ENCODE measurements around the gene GFM1. TPM values are rescaled to one million over a fixed set of nuclear protein-coding genes. Genes with fewer than 3 reads are reported as not detected.

GFM1 gene
- total RNA-seq, 1 donor from 2014 or later = 44.5 TPM

- H3K27me3 Mint-ChIP-seq = no peaks in the 10 kb centered on the region
- H3K36me3 Mint-ChIP-seq = peaks cover 22% of the 10 kb centered on the region
- H3K4me1 Mint-ChIP-seq (ENCODE audit: unreplicated experiment) = peaks cover 3% of the 10 kb centered on the region
- H3K4me3 Mint-ChIP-seq = no peak overlapping the region
- DNase-seq (ENCODE audit: extremely low spot score, unreplicated experiment) = no peak
- no peak overlapping the region for H3K27ac Mint-ChIP-seq
- no peak for TF ChIP-seq CTCF (conservative IDR thresholded peaks at IDR 0.05)
- H3K9me3 Mint-ChIP-seq = no peaks in the 10 kb centered on the region
These were observed 94.3 kb downstream of the GFM1 start for GRCh38 chr3:158738653-158739052.

GRCh38 chr3:158739078-158739477 is 94.8 kb downstream of the GFM1 start:
- Mint-ChIP-seq H3K4me3 (no peak overlapping the region), H3K36me3 (peaks cover 22% of the 10 kb centered on the region), H3K27ac (no peak overlapping the region), H3K9me3 (no peaks in the 10 kb centered on the region), H3K4me1 (ENCODE audit: unreplicated experiment) (peaks cover 7% of the 10 kb centered on the region), H3K27me3 (no peaks in the 10 kb centered on the region)
- no peak for TF ChIP-seq CTCF (conservative IDR thresholded peaks at IDR 0.05)
- DNase-seq (ENCODE audit: extremely low spot score, unreplicated experiment) = no peak

GRCh38 chr3:158739661-158740060 is 95.3 kb downstream of the GFM1 start:
- H3K27me3 Mint-ChIP-seq = no peaks in the 10 kb centered on the region
- H3K9me3 Mint-ChIP-seq = no peaks in the 10 kb centered on the region
- H3K4me3 Mint-ChIP-seq = no peak overlapping the region
- TF ChIP-seq CTCF (conservative IDR thresholded peaks at IDR 0.05) = no peak
- DNase-seq (ENCODE audit: extremely low spot score, unreplicated experiment) = no peak
- peaks cover 28% of the 10 kb centered on the region for H3K36me3 Mint-ChIP-seq
- H3K4me1 Mint-ChIP-seq (ENCODE audit: unreplicated experiment) = peaks cover 10% of the 10 kb centered on the region
- no peak overlapping the region for H3K27ac Mint-ChIP-seq

Other genes starting within 250 kb of the GFM1 start
- 12.3 and 23.8 TPM in 2 replicates for gene MLF1, start 73.3 kb upstream of the GFM1 start, total RNA-seq (ENCODE audit: low replicate concordance)
- gene LXN, start 28.1 kb downstream of the GFM1 start, total RNA-seq (ENCODE audit: low replicate concordance) = 15.0 and 17.9 TPM in 2 replicates
- 15.9 and 57.7 TPM in 2 replicates for gene RARRES1, start 87.9 kb downstream of the GFM1 start, total RNA-seq (ENCODE audit: low replicate concordance)
- gene MFSD1, start 157.5 kb downstream of the GFM1 start, total RNA-seq (ENCODE audit: low replicate concordance) = 30.5 and 44.1 TPM in 2 replicates